Activated CD4-positive, alpha-beta T cell treated with anti-CD3 and anti-CD28 coated beads, Interleukin-2, amount 10 ng/mL, durations not matched to agents 7 days and 5 days (primary cell): ENCODE data around the gene PCNX3. TPM values are rescaled to one million over a fixed set of nuclear protein-coding genes. Genes with fewer than 3 reads are reported as not detected.
"Not testable (repeated sequence)": the region's sequence is repeated elsewhere in the genome, so short reads cannot be mapped to it uniquely, and the experiment has no call there.

Source experiments
- CTCF ChIA-PET: fragments of 350-600 bp; sonication (Branson Sonifier 250); formaldehyde crosslinking; loops from one replicate; lab custom pipeline; 2021; ENCODE audit warnings: antibody characterized with exemption; lab: Charles Lee
- POLR2A ChIA-PET: fragments of 350-600 bp; sonication (Branson Sonifier 250); formaldehyde crosslinking; loops from one replicate; lab custom pipeline; 2021; ENCODE audit warnings: antibody characterized with exemption; lab: Charles Lee
- DNase-seq: peaks from one replicate; pipeline ENCODE4 v3.0.0-alpha.2; 2020
- H3K27ac Mint-ChIP-seq: one replicate; pipeline ENCODE4 v1.8.0; 2021; ENCODE audit warnings: mild to moderate bottlenecking, moderate library complexity, mixed read lengths
- H3K27me3 Mint-ChIP-seq: one replicate; pipeline ENCODE4 v1.8.0; 2021; ENCODE audit warnings: mixed read lengths
- H3K36me3 Mint-ChIP-seq: one replicate; pipeline ENCODE4 v1.8.0; 2021; ENCODE audit warnings: low read depth, mixed read lengths
- H3K4me1 Mint-ChIP-seq: one replicate; pipeline ENCODE4 v1.8.0; 2021; ENCODE audit warnings: mixed read lengths
- H3K4me3 Mint-ChIP-seq: one replicate; pipeline ENCODE4 v1.8.0; 2021; ENCODE audit warnings: mild to moderate bottlenecking, moderate library complexity, mixed read lengths
- H3K9me3 Mint-ChIP-seq: one replicate; pipeline ENCODE4 v1.8.0; 2021; ENCODE audit warnings: mixed read lengths
- total RNA-seq, 2 experiments: library from RNA; stranded (reverse); gene quantifications; one replicate each; pipeline ENCODE4 v1.2.3, GENCODE V29; 2021

Gene PCNX3
- total RNA-seq, 2 experiments from 2014 or later, result 47.7 to 50.2 TPM

GRCh38 chr11:65633390-65634108 lies 18.0 kb downstream of the PCNX3 start:
- H3K36me3 Mint-ChIP-seq, result peaks cover 18% of the 10 kb centered on the region
- H3K4me3 Mint-ChIP-seq, result no peak overlapping the region
- peak overlapping the region; percentile 55 for H3K27ac Mint-ChIP-seq
- peak; percentile 38 for DNase-seq
- ChIA-PET CTCF (interaction anchor here (0.6 to 1.6 kb wide), 6 partner anchors 9 to 1961 kb away, joined by 3 to 5 read pairs (median 4); no protein-coding TSS in a partner anchor), POLR2A (no interaction called here)
- H3K4me1 Mint-ChIP-seq, result peaks cover 28% of the 10 kb centered on the region
- no peaks in the 10 kb centered on the region for H3K9me3 Mint-ChIP-seq
- no peaks in the 10 kb centered on the region for H3K27me3 Mint-ChIP-seq

DNA sequence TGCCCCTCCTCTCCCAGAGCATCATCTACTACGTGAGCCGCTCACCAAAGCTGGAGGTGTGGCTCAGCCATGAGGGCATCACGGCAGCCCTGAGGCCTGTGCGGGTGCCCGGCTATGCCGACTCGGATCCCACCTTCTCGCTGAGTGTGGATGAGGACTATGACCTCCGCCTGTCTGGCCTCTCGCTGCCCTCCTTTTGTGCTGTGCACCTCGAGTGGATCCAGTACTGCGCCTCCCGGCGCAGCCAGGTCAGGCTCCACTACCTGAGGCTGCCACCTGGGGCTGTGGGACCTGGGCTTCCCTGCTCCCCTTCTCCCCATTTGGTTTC lies 18.5 kb downstream of the PCNX3 start:
- Mint-ChIP-seq H3K4me3 (no peak overlapping the region), H3K36me3 (peaks cover 18% of the 10 kb centered on the region), H3K9me3 (no peaks in the 10 kb centered on the region), H3K27me3 (no peaks in the 10 kb centered on the region), H3K4me1 (peaks cover 28% of the 10 kb centered on the region), H3K27ac (peak overlapping the region; percentile 55)
- DNase-seq, result no peak
- CTCF ChIA-PET, result interaction anchor here (0.6 to 1.6 kb wide), 4 partner anchors 11 to 1961 kb away, joined by 3 to 5 read pairs (median 4); no protein-coding TSS in a partner anchor
- POLR2A ChIA-PET, result no interaction called here

DNA sequence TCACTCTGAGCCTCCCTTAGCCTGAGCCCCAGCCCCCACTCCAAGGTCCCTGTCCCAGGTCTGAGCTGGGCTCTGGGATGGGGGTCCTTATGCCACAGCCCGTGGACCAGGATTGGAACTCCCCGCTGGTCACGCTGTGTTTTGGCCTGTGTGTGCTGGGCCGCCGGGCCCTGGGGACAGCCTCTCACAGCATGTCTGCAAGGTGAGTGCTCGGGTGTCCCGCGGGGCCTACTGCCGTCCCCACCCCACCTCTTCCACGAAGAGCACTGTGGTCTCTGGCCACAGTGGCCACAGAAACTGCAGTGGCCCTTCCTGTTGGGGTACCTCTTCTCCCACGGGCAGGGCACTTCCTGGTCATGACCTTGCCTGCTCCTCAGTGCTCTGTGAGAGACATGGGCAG lies 18.9 kb downstream of the PCNX3 start:
- no peak for DNase-seq
- Mint-ChIP-seq H3K36me3 (peaks cover 17% of the 10 kb centered on the region), H3K9me3 (no peaks in the 10 kb centered on the region), H3K4me3 (no peak overlapping the region), H3K27ac (peak overlapping the region; percentile 55), H3K4me1 (peaks cover 28% of the 10 kb centered on the region), H3K27me3 (no peaks in the 10 kb centered on the region)
- ChIA-PET POLR2A (no interaction called here), CTCF (interaction anchor here (1.4 kb wide), 1 partner anchor 15 kb away, joined by 3 read pairs; no protein-coding TSS in a partner anchor)

DNA sequence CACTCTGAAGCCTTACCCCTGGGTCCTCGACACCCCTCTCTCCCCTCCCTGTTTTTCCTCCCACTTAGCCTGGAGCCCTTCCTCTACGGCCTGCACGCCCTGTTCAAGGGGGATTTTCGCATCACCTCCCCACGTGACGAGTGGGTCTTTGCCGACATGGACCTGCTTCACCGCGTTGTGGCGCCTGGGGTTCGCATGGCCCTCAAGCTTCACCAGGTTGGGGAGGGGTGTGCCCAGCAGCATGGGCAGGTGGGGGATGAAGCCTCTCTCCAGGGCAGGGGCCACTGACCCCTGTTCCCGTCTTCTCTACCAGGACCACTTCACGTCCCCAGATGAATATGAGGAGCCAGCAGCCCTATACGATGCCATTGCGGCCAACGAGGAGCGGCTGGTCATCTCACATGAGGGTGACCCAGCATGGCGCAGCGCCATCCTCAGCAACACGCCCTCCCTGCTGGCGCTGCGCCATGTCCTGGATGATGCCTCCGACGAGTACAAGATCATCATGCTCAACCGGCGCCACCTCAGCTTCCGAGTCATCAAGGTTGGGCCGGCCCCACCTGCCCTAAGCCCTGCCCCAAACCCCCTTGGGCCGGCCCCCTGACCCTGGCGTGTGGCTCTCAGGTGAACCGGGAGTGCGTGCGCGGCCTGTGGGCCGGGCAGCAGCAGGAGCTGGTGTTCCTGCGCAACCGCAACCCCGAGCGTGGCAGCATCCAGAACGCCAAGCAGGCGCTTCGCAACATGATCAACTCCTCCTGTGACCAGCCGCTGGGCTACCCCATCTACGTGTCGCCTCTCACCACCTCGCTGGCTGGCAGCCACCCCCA lies 19.5 kb downstream of the PCNX3 start:
- no peak for DNase-seq
- ChIA-PET CTCF (interaction anchor here (0.5 kb wide), 1 partner anchor 46 kb away, joined by 3 read pairs; no protein-coding TSS in a partner anchor), POLR2A (no interaction called here)
- H3K4me3 Mint-ChIP-seq, result no peak overlapping the region
- no peak overlapping the region for H3K27ac Mint-ChIP-seq
- no peaks in the 10 kb centered on the region for H3K9me3 Mint-ChIP-seq
- H3K27me3 Mint-ChIP-seq, result no peaks in the 10 kb centered on the region
- peaks cover 35% of the 10 kb centered on the region for H3K4me1 Mint-ChIP-seq
- peaks cover 21% of the 10 kb centered on the region for H3K36me3 Mint-ChIP-seq

DNA sequence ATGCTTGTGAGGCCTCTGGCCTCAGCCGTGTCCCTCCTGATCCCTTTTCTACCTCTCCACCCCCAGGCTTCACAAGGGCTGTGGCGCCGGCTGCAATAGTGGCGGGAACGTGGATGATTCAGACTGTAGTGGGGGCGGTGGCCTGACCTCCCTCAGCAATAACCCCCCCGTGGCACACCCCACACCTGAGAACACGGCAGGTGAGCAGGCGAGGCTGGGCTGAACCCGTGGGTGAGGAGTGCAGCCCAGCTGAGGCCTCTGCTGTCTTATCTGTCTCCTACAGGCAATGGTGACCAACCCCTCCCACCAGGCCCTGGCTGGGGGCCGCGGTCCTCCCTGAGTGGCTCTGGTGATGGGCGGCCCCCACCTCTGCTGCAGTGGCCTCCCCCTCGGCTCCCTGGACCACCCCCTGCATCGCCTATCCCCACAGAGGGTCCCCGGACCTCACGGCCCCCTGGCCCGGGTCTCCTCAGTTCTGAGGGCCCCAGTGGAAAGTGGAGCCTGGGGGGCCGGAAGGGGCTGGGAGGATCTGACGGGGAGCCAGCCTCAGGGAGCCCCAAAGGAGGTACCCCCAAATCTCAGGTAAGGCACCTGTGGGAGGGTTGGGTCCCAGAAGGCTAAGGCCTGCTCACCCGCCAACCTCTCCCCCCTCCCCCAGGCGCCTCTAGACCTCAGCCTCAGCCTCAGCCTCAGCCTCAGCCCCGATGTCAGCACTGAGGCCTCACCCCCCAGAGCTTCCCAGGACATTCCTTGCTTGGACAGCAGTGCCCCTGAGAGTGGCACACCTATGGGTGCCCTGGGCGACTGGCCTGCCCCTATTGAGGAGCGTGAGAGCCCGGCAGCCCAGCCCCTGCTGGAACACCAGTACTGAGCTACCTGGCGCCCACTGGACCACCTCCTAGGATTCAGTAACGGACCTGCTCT lies 20.8 kb downstream of the PCNX3 start:
- Mint-ChIP-seq H3K9me3 (no peaks in the 10 kb centered on the region), H3K36me3 (peaks cover 31% of the 10 kb centered on the region), H3K4me3 (peak overlapping the region; percentile 51), H3K4me1 (peaks cover 43% of the 10 kb centered on the region), H3K27me3 (no peaks in the 10 kb centered on the region), H3K27ac (no peak overlapping the region)
- no peak for DNase-seq
- POLR2A ChIA-PET, result no interaction called here
- CTCF ChIA-PET, result interaction anchor here (0.7 to 5.3 kb wide), 4 partner anchors 9 to 22 kb away, joined by 3 to 24 read pairs (median 4); partner anchors contain the start of gene PCNX3

DNA sequence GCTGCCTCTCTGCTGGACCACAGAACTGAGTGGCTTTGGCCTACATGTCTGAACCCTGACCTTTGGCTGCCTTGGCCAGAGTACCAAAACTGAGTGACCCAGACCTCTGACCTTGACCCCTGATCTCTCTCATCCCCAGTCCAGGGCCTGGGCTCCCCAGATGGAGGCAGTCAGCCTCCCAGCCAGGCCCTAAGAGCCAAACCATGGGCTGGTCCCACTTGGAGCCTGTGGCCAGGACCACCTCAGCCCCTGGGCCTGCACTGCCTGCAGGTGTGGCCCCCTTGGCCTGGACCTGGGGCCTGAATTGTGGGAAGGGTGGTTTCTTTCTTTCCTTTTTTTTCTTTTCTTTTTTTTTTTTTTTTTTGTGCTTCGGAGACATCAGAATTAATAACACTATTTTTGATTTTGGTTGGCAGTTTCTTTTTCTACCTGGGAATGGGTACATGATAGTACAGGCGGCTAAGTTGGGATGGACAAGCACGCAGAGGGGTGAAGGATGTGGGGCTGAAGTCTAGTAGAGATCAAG lies 21.5 kb downstream of the PCNX3 start:
- peaks cover 37% of the 10 kb centered on the region for H3K36me3 Mint-ChIP-seq
- peak overlapping the region; percentile 83 for H3K4me3 Mint-ChIP-seq
- ChIA-PET CTCF (interaction anchor here (0.7 to 5.3 kb wide), 10 partner anchors 8 to 266 kb away, joined by 3 to 24 read pairs (median 4); partner anchors contain the start of gene PCNX3), POLR2A (interaction anchor here (1.6 kb wide), 1 partner anchor 26 kb away, joined by 5 read pairs; the partner anchor contains the start of gene RELA)
- H3K27ac Mint-ChIP-seq, result peak overlapping the region; percentile 72
- no peaks in the 10 kb centered on the region for H3K9me3 Mint-ChIP-seq
- no peak for DNase-seq
- no peaks in the 10 kb centered on the region for H3K27me3 Mint-ChIP-seq
- peaks cover 50% of the 10 kb centered on the region for H3K4me1 Mint-ChIP-seq

DNA sequence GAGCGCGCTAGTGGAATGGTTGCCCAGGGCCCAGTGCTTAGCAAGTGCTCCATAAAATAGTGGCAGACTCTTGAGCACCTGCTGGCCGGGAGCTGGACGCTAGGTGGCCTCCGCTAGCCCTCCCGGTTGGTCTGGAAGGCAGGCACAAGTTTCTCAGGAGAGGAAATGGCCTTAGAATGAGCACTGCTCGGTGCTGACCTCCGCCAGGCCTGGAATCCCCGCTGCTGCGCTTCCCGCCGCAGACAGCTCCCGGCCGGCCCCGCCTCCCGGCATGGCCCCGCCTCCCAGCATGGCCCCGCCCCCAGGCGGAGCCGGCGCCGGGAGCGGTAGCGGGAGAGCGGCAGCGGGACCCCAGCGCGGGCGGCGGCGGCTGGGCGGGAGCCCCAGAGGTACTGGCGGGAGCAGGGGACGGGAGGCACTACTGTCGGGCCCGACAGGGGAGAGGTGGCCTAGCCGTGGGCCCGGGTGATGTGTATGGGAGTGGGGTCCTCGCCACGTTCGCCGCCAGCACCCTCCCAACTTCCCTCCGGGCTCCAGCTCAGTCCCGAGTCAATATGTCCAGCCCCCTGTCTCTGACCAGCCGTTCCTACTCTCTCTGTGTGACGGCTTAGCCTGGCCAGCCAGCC lies 22.3 kb downstream of the PCNX3 start, which contains the start of gene SIPA1:
SIPA1 (plus strand) TSS at position 308 of the 626 bp plus-strand sequence. CDS start 2,821 bp downstream, outside the sequence.
- Mint-ChIP-seq H3K9me3 (no peaks in the 10 kb centered on the region), H3K4me1 (peaks cover 54% of the 10 kb centered on the region), H3K4me3 (peak within 1 kb of the TSS; percentile 83), H3K36me3 (peaks cover 37% of the 10 kb centered on the region), H3K27me3 (no peaks in the 10 kb centered on the region), H3K27ac (peak within 1 kb of the TSS; percentile 90)
- POLR2A ChIA-PET, result interaction anchor here (1.4 to 1.6 kb wide), 2 partner anchors 15 to 25 kb away, joined by 5 to 6 read pairs; partner anchors contain the start of gene RELA
- CTCF ChIA-PET, result interaction anchor here (0.8 to 5.3 kb wide), 19 partner anchors 11 to 265 kb away, joined by 3 to 24 read pairs (median 4); partner anchors contain the start of genes KAT5, PCNX3 and RELA
- DNase-seq, result peak; percentile 70

- CTCF ChIA-PET, result interaction anchor here (0.6 to 5.3 kb wide), 13 partner anchors 9 to 1734 kb away, joined by 3 to 24 read pairs (median 5); partner anchors contain the start of genes CLCF1, KAT5, PCNX3 and RELA
- Mint-ChIP-seq H3K27ac (peak overlapping the region; percentile 90), H3K4me1 (peaks cover 56% of the 10 kb centered on the region), H3K36me3 (peaks cover 45% of the 10 kb centered on the region), H3K4me3 (peak overlapping the region; percentile 83)
- not testable (repeated sequence) for H3K27me3 Mint-ChIP-seq, H3K9me3 Mint-ChIP-seq, DNase-seq
- POLR2A ChIA-PET, result interaction anchor here (0.9 to 1.4 kb wide), 2 partner anchors 14 to 251 kb away, joined by 3 to 6 read pairs; partner anchors contain the start of gene CCDC85B
Measured at GRCh38 chr11:65639228-65639597, 23.6 kb downstream of the PCNX3 start.

DNA sequence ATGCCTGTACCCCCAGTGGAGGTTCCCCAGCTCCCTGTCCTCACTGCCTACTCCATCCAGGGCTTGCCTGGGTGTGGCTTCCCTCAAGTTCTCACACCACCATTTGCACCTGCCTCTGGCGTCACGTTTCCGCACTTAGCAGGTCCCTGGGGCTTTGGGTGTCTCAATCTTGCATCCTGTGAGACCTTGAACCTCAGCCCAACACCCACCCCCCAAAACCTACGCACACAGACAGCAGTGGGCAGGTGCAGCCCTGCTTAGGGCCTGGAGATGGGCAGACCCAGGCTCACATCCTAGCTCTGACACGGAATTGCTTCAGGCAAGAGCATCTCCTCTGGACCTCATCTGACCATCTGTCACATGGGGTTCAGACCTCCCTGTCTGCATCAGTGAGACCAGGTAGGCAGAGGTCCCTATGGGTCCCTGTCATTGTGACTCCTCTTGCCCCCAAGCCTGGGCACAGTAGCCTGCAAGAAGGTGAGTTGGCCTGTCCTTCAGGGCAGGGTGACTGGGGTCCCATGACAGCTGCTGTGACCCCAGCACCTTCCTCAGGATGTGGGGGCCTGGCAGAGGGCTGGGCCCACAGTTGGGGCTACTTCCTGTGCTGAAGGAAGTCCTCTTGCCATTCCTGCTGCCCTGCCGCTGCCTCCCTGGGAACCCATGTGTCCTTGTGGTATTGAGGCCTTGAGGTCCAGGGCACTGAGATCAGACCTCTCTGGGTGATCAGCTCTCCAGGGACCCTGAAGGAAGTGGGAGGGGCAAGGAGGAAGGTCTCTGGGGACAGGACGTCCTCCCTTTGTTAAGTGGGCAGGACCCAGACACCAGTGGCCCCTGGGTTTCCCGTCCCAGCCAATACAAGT lies 24.3 kb downstream of the PCNX3 start:
- ChIA-PET POLR2A (interaction anchor here (0.9 to 1.3 kb wide), 2 partner anchors 11 to 250 kb away, joined by 3 read pairs; partner anchors contain the start of gene CCDC85B), CTCF (interaction anchor here (1.0 to 5.3 kb wide), 8 partner anchors 9 to 220 kb away, joined by 3 to 24 read pairs (median 6); partner anchors contain the start of genes KAT5, MUS81 and PCNX3)
- Mint-ChIP-seq H3K9me3 (no peaks in the 10 kb centered on the region), H3K36me3 (peaks cover 44% of the 10 kb centered on the region), H3K4me1 (peaks cover 52% of the 10 kb centered on the region), H3K4me3 (peak overlapping the region; percentile 83), H3K27me3 (no peaks in the 10 kb centered on the region), H3K27ac (peak overlapping the region; percentile 90)
- peak; percentile 83 for DNase-seq
